Hepatocyte (in vitro differentiated cells): ENCODE measurements around the gene SLC27A3.

Experiments
- CTCF ChIP-seq: fragments of 200-600 bp; sonication (generic); IDR thresholded peaks from 2 replicates; pipeline ENCODE4 v1.5.1; 2016; ENCODE audit warnings: antibody characterized with exemption, mild to moderate bottlenecking; ENCODE audit not compliant: poor library complexity
- EZH2phosphoT487 ChIP-seq: fragments of 200-600 bp; sonication (generic); IDR thresholded peaks from one replicate; pipeline ENCODE4 v1.6.1; 2018; ENCODE audit warnings: antibody characterized with exemption, mild to moderate bottlenecking, low read depth, moderate library complexity; ENCODE audit not compliant: unreplicated experiment, severe bottlenecking

GRCh38 chr1:153735090-153735420, 40.2 kb upstream of the SLC27A3 start:
- TF ChIP-seq CTCF (no peak), EZH2phosphoT487 (no peak)
